Measurements from ENCODE around the gene AMZ1. TPM values are rescaled to one million over a fixed set of nuclear protein-coding genes. Genes with fewer than 3 reads are reported as not detected.

AMZ1 gene
- total RNA-seq, 1 donor from 2014 or later: 0.05 TPM

GRCh38 chr7:2680256-2680655 lies 7.7 kb upstream of the AMZ1 start:
- H3K36me3 Mint-ChIP-seq (ENCODE audit: low read depth, unreplicated experiment): peaks cover 4% of the 10 kb centered on the region
- H3K4me1 Mint-ChIP-seq (ENCODE audit: unreplicated experiment): no peaks in the 10 kb centered on the region
- DNase-seq (ENCODE audit: low spot score): no peak
- no peaks in the 10 kb centered on the region for H3K9me3 Mint-ChIP-seq (ENCODE audit: unreplicated experiment)
- no peak overlapping the region for H3K4me3 Mint-ChIP-seq (ENCODE audit: unreplicated experiment)
- H3K27ac Mint-ChIP-seq (ENCODE audit: unreplicated experiment): no peak overlapping the region
- H3K27me3 Mint-ChIP-seq (ENCODE audit: unreplicated experiment): peaks cover 7% of the 10 kb centered on the region
- TF ChIP-seq CTCF (IDR thresholded peaks at IDR 0.05; ENCODE audit: unreplicated experiment): no peak

GRCh38 chr7:2680792-2681490 lies 7.1 kb upstream of the AMZ1 start:
- Mint-ChIP-seq H3K27me3 (ENCODE audit: unreplicated experiment) (peaks cover 7% of the 10 kb centered on the region), H3K36me3 (ENCODE audit: low read depth, unreplicated experiment) (peaks cover 4% of the 10 kb centered on the region), H3K4me1 (ENCODE audit: unreplicated experiment) (no peaks in the 10 kb centered on the region), H3K4me3 (ENCODE audit: unreplicated experiment) (no peak overlapping the region), H3K9me3 (ENCODE audit: unreplicated experiment) (no peaks in the 10 kb centered on the region), H3K27ac (ENCODE audit: unreplicated experiment) (no peak overlapping the region)
- peak; percentile 85 for DNase-seq (ENCODE audit: low spot score)
- peak; percentile 71 for TF ChIP-seq CTCF (IDR thresholded peaks at IDR 0.05; ENCODE audit: unreplicated experiment)

GRCh38 chr7:2681929-2682799 lies 5.8 kb upstream of the AMZ1 start:
- Mint-ChIP-seq H3K4me1 (ENCODE audit: unreplicated experiment) (no peaks in the 10 kb centered on the region), H3K27ac (ENCODE audit: unreplicated experiment) (no peak overlapping the region), H3K9me3 (ENCODE audit: unreplicated experiment) (no peaks in the 10 kb centered on the region), H3K27me3 (ENCODE audit: unreplicated experiment) (peaks cover 8% of the 10 kb centered on the region), H3K4me3 (ENCODE audit: unreplicated experiment) (no peak overlapping the region), H3K36me3 (ENCODE audit: low read depth, unreplicated experiment) (peaks cover 4% of the 10 kb centered on the region)
- no peak for DNase-seq (ENCODE audit: low spot score)
- TF ChIP-seq CTCF (IDR thresholded peaks at IDR 0.05; ENCODE audit: unreplicated experiment): no peak

- Mint-ChIP-seq H3K36me3 (ENCODE audit: low read depth, unreplicated experiment) (peaks cover 4% of the 10 kb centered on the region), H3K9me3 (ENCODE audit: unreplicated experiment) (no peaks in the 10 kb centered on the region), H3K4me3 (ENCODE audit: unreplicated experiment) (no peak overlapping the region), H3K27ac (ENCODE audit: unreplicated experiment) (no peak overlapping the region), H3K27me3 (ENCODE audit: unreplicated experiment) (peaks cover 14% of the 10 kb centered on the region), H3K4me1 (ENCODE audit: unreplicated experiment) (peaks cover 2% of the 10 kb centered on the region)
- no peak for TF ChIP-seq CTCF (IDR thresholded peaks at IDR 0.05; ENCODE audit: unreplicated experiment)
- no peak for DNase-seq (ENCODE audit: low spot score)
Measured at GRCh38 chr7:2684501-2684900, 3.5 kb upstream of the AMZ1 start.

GRCh38 chr7:2686101-2686500 lies 1.9 kb upstream of the AMZ1 start:
- DNase-seq (ENCODE audit: low spot score): no peak
- no peak overlapping the region for H3K4me3 Mint-ChIP-seq (ENCODE audit: unreplicated experiment)
- TF ChIP-seq CTCF (IDR thresholded peaks at IDR 0.05; ENCODE audit: unreplicated experiment): no peak
- H3K4me1 Mint-ChIP-seq (ENCODE audit: unreplicated experiment): peaks cover 11% of the 10 kb centered on the region
- no peaks in the 10 kb centered on the region for H3K9me3 Mint-ChIP-seq (ENCODE audit: unreplicated experiment)
- peaks cover 15% of the 10 kb centered on the region for H3K27me3 Mint-ChIP-seq (ENCODE audit: unreplicated experiment)
- H3K36me3 Mint-ChIP-seq (ENCODE audit: low read depth, unreplicated experiment): peaks cover 4% of the 10 kb centered on the region
- no peak overlapping the region for H3K27ac Mint-ChIP-seq (ENCODE audit: unreplicated experiment)

Measured in endothelial cell (in vitro differentiated cells).